Caco-2 (cell line): ENCODE measurements around the gene ANKRD23. TPM values are rescaled to one million over a fixed set of nuclear protein-coding genes. Genes with fewer than 3 reads are reported as not detected.

ENCODE experiments used
- BruUV-seq: library from RNA; stranded (reverse); fragments of 400-500 nt; replicated peaks from 2 replicates; lab custom pipeline; 2021; lab: Mats Ljungman, UMichigan
- CTCF ChIA-PET: fragments of 300-600 bp; sonication (Branson Sonifier 250); formaldehyde crosslinking; loops from one replicate; lab custom pipeline; 2022; ENCODE audit warnings: antibody characterized with exemption; lab: Charles Lee
- POLR2A ChIA-PET: fragments of 300-600 bp; sonication (Branson Sonifier 250); formaldehyde crosslinking; loops from one replicate; lab custom pipeline; 2022; ENCODE audit warnings: antibody characterized with exemption; lab: Charles Lee
- DNase-seq, 2 experiments: peaks; one replicate each; pipeline versions ENCODE4 v3.0.0 to v3.0.0-alpha.2; 2020 to 2022
- H3K27me3 ChIP-seq: replicated peaks from 2 replicates; pipeline ENCODE4 v1.6.0; 2011; ENCODE audit warnings: low read length; ENCODE audit not compliant: control insufficient read depth, insufficient read depth
- H3K36me3 ChIP-seq: 2 replicates; pipeline ENCODE4 v1.5.1; 2011; ENCODE audit warnings: low read length; ENCODE audit not compliant: control insufficient read depth, insufficient read depth
- H3K4me1 ChIP-seq: fragments of 250-450 bp; sonication (Bioruptor Pico); 2 replicates; pipeline ENCODE4 v1.5.1; 2020; ENCODE audit warnings: mild to moderate bottlenecking
- H3K4me3 ChIP-seq: 2 replicates; pipeline ENCODE4 v1.5.1; 2011; ENCODE audit warnings: low read depth, mild to moderate bottlenecking, control low read depth, low read length
- H3K9me3 ChIP-seq: fragments of 250-450 bp; sonication (Bioruptor Pico); 2 replicates; pipeline ENCODE4 v1.5.1; 2020; ENCODE audit warnings: mild to moderate bottlenecking, moderate library complexity
- H3K27ac Mint-ChIP-seq: one replicate; pipeline ENCODE4 v1.8.0; 2022; ENCODE audit warnings: mixed read lengths; ENCODE audit not compliant: unreplicated experiment
- H3K27me3 Mint-ChIP-seq: one replicate; pipeline ENCODE4 v1.8.0; 2022; ENCODE audit warnings: mixed read lengths; ENCODE audit not compliant: insufficient read depth, unreplicated experiment
- H3K36me3 Mint-ChIP-seq: one replicate; pipeline ENCODE4 v1.8.0; 2022; ENCODE audit warnings: mild to moderate bottlenecking, mixed read lengths; ENCODE audit not compliant: insufficient read depth, unreplicated experiment
- H3K4me1 Mint-ChIP-seq: one replicate; pipeline ENCODE4 v1.8.0; 2022; ENCODE audit warnings: low read depth, mixed read lengths; ENCODE audit not compliant: unreplicated experiment
- H3K4me3 Mint-ChIP-seq: one replicate; pipeline ENCODE4 v1.8.0; 2022; ENCODE audit warnings: mild to moderate bottlenecking, moderate library complexity, mixed read lengths; ENCODE audit not compliant: unreplicated experiment
- H3K9me3 Mint-ChIP-seq: one replicate; pipeline ENCODE4 v1.8.0; 2022; ENCODE audit warnings: mixed read lengths; ENCODE audit not compliant: unreplicated experiment
- intact Hi-C: fragments of 100-400 bp; cut with micrococcal nuclease; formaldehyde crosslinking; loops from one replicate; pipeline ENCODE4 v1.10.0; 2022; ENCODE audit not compliant: unreplicated experiment
- total RNA-seq: library from RNA; stranded (reverse); gene quantifications from 2 replicates; pipeline ENCODE4 v1.2.3, GENCODE V29; 2022
- TF ChIP-seq, protein P1 (sequence below), 2 experiments: fragments of 200-600 bp in 1 of 2; IDR thresholded peaks; 1 replicate in 1 of 2; 2 replicates in 1 of 2; pipeline versions ENCODE4 v1.5.1 to v1.8.0; 2011 to 2022; ENCODE audit warnings: antibody characterized with exemption in 1 of 2, control low read depth in 1 of 2, inconsistent platforms in 1 of 2, low read depth in 1 of 2, low read length in 1 of 2, mild to moderate bottlenecking in 1 of 2, moderate library complexity in 1 of 2; ENCODE audit not compliant: insufficient read depth in 1 of 2, severe bottlenecking in 1 of 2, unreplicated experiment in 1 of 2

The ANKRD23 gene
- total RNA-seq, 1 experiment from 2014 or later = 2.5 TPM

DNA sequence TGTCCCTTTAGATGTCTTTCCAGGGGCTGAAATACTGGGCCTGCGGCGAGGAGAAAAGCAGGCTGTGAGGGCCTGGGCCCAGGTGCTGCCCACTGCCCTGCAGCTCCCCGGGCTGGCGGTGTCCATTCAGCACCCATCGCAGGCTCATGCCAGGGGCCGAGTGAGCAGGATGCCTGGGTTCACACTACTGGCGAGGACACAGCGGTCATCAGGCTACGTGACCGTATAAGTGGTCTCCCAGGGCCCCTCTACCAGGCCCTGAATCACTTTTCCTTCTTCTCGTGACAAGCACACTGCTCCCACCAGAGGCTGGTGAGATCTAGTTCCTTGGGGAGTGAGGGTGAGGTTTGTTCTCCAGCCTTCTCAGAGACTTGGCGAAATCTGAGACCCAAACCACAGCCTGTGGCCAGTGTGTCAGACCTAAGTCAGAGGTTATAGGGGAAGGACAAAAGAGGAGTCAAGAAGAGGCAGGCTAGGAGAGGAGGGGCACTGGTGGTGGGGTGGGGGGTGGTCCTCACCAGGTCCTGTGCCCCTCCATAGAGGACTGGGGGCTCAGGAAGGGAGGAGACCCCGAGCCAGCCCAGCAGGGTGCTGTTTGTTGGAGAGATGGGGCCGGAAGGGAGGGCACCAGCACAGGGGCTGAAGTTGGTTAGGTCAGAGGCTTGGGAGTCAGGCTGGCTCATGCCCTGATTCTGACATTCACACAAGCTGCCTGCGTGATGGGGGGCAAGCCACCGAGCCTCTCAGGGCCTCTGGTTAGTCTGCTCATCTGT, 32.6 kb upstream of the ANKRD23 start:
- H3K4me1 ChIP-seq = peaks cover 16% of the 10 kb centered on the region
- Mint-ChIP-seq H3K4me1 (peaks cover 7% of the 10 kb centered on the region), H3K36me3 (no peaks in the 10 kb centered on the region), H3K27ac (no peak overlapping the region), H3K9me3 (no peaks in the 10 kb centered on the region), H3K4me3 (no peak overlapping the region), H3K27me3 (no peaks in the 10 kb centered on the region)
- H3K4me3 ChIP-seq = no peak overlapping the region
- intact Hi-C loops = no loop called here
- TF ChIP-seq, protein P1, sequence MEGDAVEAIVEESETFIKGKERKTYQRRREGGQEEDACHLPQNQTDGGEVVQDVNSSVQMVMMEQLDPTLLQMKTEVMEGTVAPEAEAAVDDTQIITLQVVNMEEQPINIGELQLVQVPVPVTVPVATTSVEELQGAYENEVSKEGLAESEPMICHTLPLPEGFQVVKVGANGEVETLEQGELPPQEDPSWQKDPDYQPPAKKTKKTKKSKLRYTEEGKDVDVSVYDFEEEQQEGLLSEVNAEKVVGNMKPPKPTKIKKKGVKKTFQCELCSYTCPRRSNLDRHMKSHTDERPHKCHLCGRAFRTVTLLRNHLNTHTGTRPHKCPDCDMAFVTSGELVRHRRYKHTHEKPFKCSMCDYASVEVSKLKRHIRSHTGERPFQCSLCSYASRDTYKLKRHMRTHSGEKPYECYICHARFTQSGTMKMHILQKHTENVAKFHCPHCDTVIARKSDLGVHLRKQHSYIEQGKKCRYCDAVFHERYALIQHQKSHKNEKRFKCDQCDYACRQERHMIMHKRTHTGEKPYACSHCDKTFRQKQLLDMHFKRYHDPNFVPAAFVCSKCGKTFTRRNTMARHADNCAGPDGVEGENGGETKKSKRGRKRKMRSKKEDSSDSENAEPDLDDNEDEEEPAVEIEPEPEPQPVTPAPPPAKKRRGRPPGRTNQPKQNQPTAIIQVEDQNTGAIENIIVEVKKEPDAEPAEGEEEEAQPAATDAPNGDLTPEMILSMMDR (IDR thresholded peaks at IDR 0.05; ENCODE audit: insufficient read depth in 1 of 2, low read depth in 1 of 2, low read length in 1 of 2, severe bottlenecking in 1 of 2, unreplicated experiment in 1 of 2) = no peak
- H3K36me3 ChIP-seq = no peaks in the 10 kb centered on the region
- no peak for DNase-seq
- H3K27me3 ChIP-seq = no peaks in the 10 kb centered on the region
- BruUV-seq = no TSS peak
- no peaks in the 10 kb centered on the region for H3K9me3 ChIP-seq
- POLR2A ChIA-PET = no interaction called here
- CTCF ChIA-PET = no interaction called here

- ChIA-PET POLR2A (no interaction called here), CTCF (interaction anchor here (0.6 kb wide), 2 partner anchors 25 to 115 kb away, joined by 6 to 7 read pairs; no protein-coding TSS in a partner anchor)
- H3K4me3 ChIP-seq = no peak overlapping the region
- Mint-ChIP-seq H3K27me3 (no peaks in the 10 kb centered on the region), H3K4me3 (no peak overlapping the region), H3K4me1 (peaks cover 7% of the 10 kb centered on the region), H3K36me3 (no peaks in the 10 kb centered on the region), H3K9me3 (no peaks in the 10 kb centered on the region), H3K27ac (peak overlapping the region; percentile 21)
- DNase-seq = no peak
- no peaks in the 10 kb centered on the region for H3K27me3 ChIP-seq
- intact Hi-C loops = no loop called here
- BruUV-seq = no TSS peak
- H3K4me1 ChIP-seq = peaks cover 16% of the 10 kb centered on the region
- TF ChIP-seq, protein P1 (IDR thresholded peaks at IDR 0.05; ENCODE audit: insufficient read depth in 1 of 2, low read depth in 1 of 2, low read length in 1 of 2, severe bottlenecking in 1 of 2, unreplicated experiment in 1 of 2) = no peak
- no peaks in the 10 kb centered on the region for H3K9me3 ChIP-seq
- no peaks in the 10 kb centered on the region for H3K36me3 ChIP-seq
Observed at GRCh38 chr2:96875498-96876268, 31.9 kb upstream of the ANKRD23 start.

GRCh38 chr2:96874198-96874831, 30.5 kb upstream of the ANKRD23 start:
- H3K4me3 Mint-ChIP-seq = no peak overlapping the region
- no peaks in the 10 kb centered on the region for H3K4me1 Mint-ChIP-seq
- no peak for DNase-seq
- Histone ChIP-seq H3K4me3 (no peak overlapping the region), H3K27me3 (no peaks in the 10 kb centered on the region), H3K36me3 (no peaks in the 10 kb centered on the region), H3K9me3 (no peaks in the 10 kb centered on the region), H3K4me1 (peaks cover 16% of the 10 kb centered on the region)
- TF ChIP-seq, protein P1 (IDR thresholded peaks at IDR 0.05; ENCODE audit: insufficient read depth in 1 of 2, low read depth in 1 of 2, low read length in 1 of 2, severe bottlenecking in 1 of 2, unreplicated experiment in 1 of 2) = no peak
- H3K36me3 Mint-ChIP-seq = no peaks in the 10 kb centered on the region
- BruUV-seq = no TSS peak
- no peaks in the 10 kb centered on the region for H3K9me3 Mint-ChIP-seq
- intact Hi-C loops = no loop called here
- ChIA-PET CTCF (no interaction called here), POLR2A (interaction anchor here (0.6 kb wide), 1 partner anchor 39 kb away, joined by 3 read pairs; no protein-coding TSS in a partner anchor)
- H3K27me3 Mint-ChIP-seq = no peaks in the 10 kb centered on the region
- H3K27ac Mint-ChIP-seq = no peak overlapping the region
